GM23248 (cell line): ENCODE data around the gene GPR75. TPM values are rescaled to one million over a fixed set of nuclear protein-coding genes. Genes with fewer than 3 reads are reported as not detected.

Source experiments
- DNase-seq: peaks from one replicate; pipeline ENCODE4 v3.0.0-alpha.2; 2015
- H2AFZ ChIP-seq: fragments of 200-600 bp; sonication (generic); 2 replicates; pipeline ENCODE4 v1.6.1; 2016; ENCODE audit warnings: antibody characterized with exemption
- H3F3A ChIP-seq: fragments of 200-600 bp; sonication (generic); 2 replicates; pipeline ENCODE4 v1.6.1; 2016; ENCODE audit warnings: mild to moderate bottlenecking, antibody characterized with exemption, mixed run types; ENCODE audit not compliant: insufficient read depth
- H3K27ac ChIP-seq: fragments of 200-600 bp; sonication (generic); 2 replicates; pipeline ENCODE4 v1.5.1; 2016; ENCODE audit warnings: mild to moderate bottlenecking
- H3K27me3 ChIP-seq: fragments of 200-600 bp; sonication (generic); replicated peaks from 2 replicates; pipeline ENCODE4 v1.6.1; 2016; ENCODE audit warnings: mild to moderate bottlenecking; ENCODE audit not compliant: insufficient read depth
- H3K36me3 ChIP-seq: fragments of 200-600 bp; sonication (generic); 2 replicates; pipeline ENCODE4 v1.6.1; 2016; ENCODE audit warnings: low read depth, mild to moderate bottlenecking
- H3K4me1 ChIP-seq: fragments of 200-600 bp; sonication (generic); 2 replicates; pipeline ENCODE4 v1.6.1; 2016; ENCODE audit warnings: mild to moderate bottlenecking; ENCODE audit not compliant: insufficient read depth
- H3K4me2 ChIP-seq: fragments of 200-600 bp; sonication (generic); one replicate; pipeline ENCODE4 v1.6.1; 2016; ENCODE audit warnings: mild to moderate bottlenecking; ENCODE audit not compliant: unreplicated experiment
- H3K4me3 ChIP-seq: fragments of 200-600 bp; sonication (generic); 2 replicates; pipeline ENCODE4 v1.5.1; 2016; ENCODE audit warnings: mild to moderate bottlenecking
- H3K79me2 ChIP-seq: fragments of 200-600 bp; sonication (generic); 2 replicates; pipeline ENCODE4 v1.6.1; 2016; ENCODE audit warnings: mild to moderate bottlenecking; ENCODE audit not compliant: insufficient read depth
- H3K9ac ChIP-seq: fragments of 200-600 bp; sonication (generic); 2 replicates; pipeline ENCODE4 v1.6.1; 2016; ENCODE audit warnings: mild to moderate bottlenecking
- H3K9me2 ChIP-seq: fragments of 200-600 bp; sonication (generic); 2 replicates; pipeline ENCODE4 v1.6.1; 2016; ENCODE audit warnings: mixed run types, mild to moderate bottlenecking, moderate library complexity; ENCODE audit not compliant: insufficient read depth
- H3K9me3 ChIP-seq: fragments of 200-600 bp; sonication (generic); one replicate; pipeline ENCODE4 v1.6.1; 2017; ENCODE audit warnings: low read depth
- H4K20me1 ChIP-seq: fragments of 200-600 bp; sonication (generic); 2 replicates; pipeline ENCODE4 v1.6.0; 2016; ENCODE audit not compliant: insufficient read depth
- EZH2 ChIP-seq: fragments of 200-600 bp; sonication (generic); IDR thresholded peaks from 2 replicates; pipeline ENCODE4 v1.6.1; 2018; ENCODE audit warnings: antibody characterized with exemption, mild to moderate bottlenecking; ENCODE audit not compliant: insufficient read depth, poor library complexity, severe bottlenecking
- EZH2phosphoT487 ChIP-seq: fragments of 200-600 bp; sonication (generic); IDR thresholded peaks from 2 replicates; pipeline ENCODE4 v1.6.1; 2018; ENCODE audit warnings: antibody characterized with exemption, moderate library complexity, mild to moderate bottlenecking, low read depth; ENCODE audit not compliant: insufficient read depth
- WGBS, 2 experiments: methylation state at CpG; one replicate each; pipeline ENCODE4 v1.1.6; 2015 to 2017; ENCODE audit warnings: low lambda C conversion rate in 2 of 2, low coverage in 1 of 2; ENCODE audit errors: missing lambda C conversion rate in 2 of 2; 5-methylcytosine and 5-hydroxymethylcytosine counted together
- in situ Hi-C: fragments of 300-500 bp; cut with MboI; formaldehyde crosslinking; loops from 2 replicates; pipeline ENCODE4 v1.15.0; 2020
- polyA plus RNA-seq: library from polyadenylated mRNA; unstranded; fragments of >200 nt; fragmentation: Nextera tagmentation; extraction: Ambion mirVana; gene quantifications from 2 replicates; pipeline ENCODE4 v1.2.1, GENCODE V29; 2016
- total RNA-seq: library from RNA; depleted of rRNA; stranded (reverse); fragments of >200 nt; shearing (Covaris generic); gene quantifications from 2 replicates; pipeline ENCODE4 v1.2.3, GENCODE V29; 2014; rRNA removed

The GPR75 gene
- total RNA-seq (0.43 and 2.1 TPM in 2 replicates), polyA plus RNA-seq (0.16 and 0.23 TPM in 2 replicates)

GRCh38 chr2:53859206-53860181, at the start of gene GPR75:
GPR75 (minus strand) TSS chr2:53859967; CDS start chr2:53854756, 5,211 bp downstream.
- TF ChIP-seq EZH2 (no peak), EZH2phosphoT487 (no peak)
- Histone ChIP-seq H3K4me1 (peaks cover 11% of the 10 kb centered on the region), H3K4me3 (peak within 1 kb of the TSS; percentile 72), H3K9me2 (no peaks in the 10 kb centered on the region), H3K4me2 (peak within 1 kb of the TSS; percentile 88), H3K9ac (peak within 1 kb of the TSS; percentile 58), H2AFZ (peak within 1 kb of the TSS; percentile 58), H3K9me3 (no peaks in the 10 kb centered on the region), H3K27ac (no peak within 1 kb of the TSS), H3K36me3 (peaks cover 5% of the 10 kb centered on the region), H4K20me1 (no peaks in the 10 kb centered on the region; the same call in 1 of the 2 replicates), H3F3A (peaks cover 41% of the 10 kb centered on the region), H3K79me2 (peaks cover 7% of the 10 kb centered on the region; the same call in 1 of the 2 replicates), H3K27me3 (no peaks in the 10 kb centered on the region)
- in situ Hi-C loops = no loop called here
- 21 to 24% methylated on average over 33 to 47 of the region's 72 CpGs for WGBS, 2 experiments
- DNase-seq = peak; percentile 76

GRCh38 chr2:53907582-53907981, 47.8 kb upstream of the GPR75 start:
- in situ Hi-C loops = no loop called here
- Histone ChIP-seq H3K9me2 (no peaks in the 10 kb centered on the region), H3K27me3 (no peaks in the 10 kb centered on the region), H3K79me2 (peaks cover 39% of the 10 kb centered on the region), H4K20me1 (no peaks in the 10 kb centered on the region), H3K9me3 (no peaks in the 10 kb centered on the region), H3K27ac (no peak overlapping the region), H3F3A (no peaks in the 10 kb centered on the region), H3K4me1 (no peaks in the 10 kb centered on the region), H3K4me2 (no peak overlapping the region), H3K9ac (no peak overlapping the region), H3K4me3 (no peak overlapping the region), H2AFZ (no peak overlapping the region), H3K36me3 (peaks cover 57% of the 10 kb centered on the region)
- WGBS, 2 experiments = 50 to 68% methylated on average over 1 of the region's 1 CpG
- TF ChIP-seq EZH2 (no peak), EZH2phosphoT487 (no peak)
- no peak for DNase-seq

DNA sequence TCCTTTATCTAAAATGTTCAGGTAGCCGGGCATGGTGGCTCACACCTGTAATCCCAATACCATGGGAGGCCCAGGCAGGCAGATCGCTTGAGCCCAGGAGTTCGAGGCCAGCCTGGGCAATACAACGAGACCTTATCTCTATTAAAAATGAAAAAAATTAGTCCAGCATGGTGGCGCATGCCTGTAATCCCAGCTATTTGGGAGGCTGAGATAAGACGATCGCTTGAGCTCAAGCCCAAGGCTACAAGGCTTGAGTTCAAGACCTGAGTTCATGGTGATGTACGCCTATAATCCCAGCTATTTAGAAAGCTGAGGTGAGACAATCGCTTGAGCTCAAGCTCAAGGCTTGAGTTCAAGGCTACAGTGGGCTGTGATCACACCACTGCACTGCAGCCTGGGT, 45.6 kb upstream of the GPR75 start:
- H3K36me3 ChIP-seq = peaks cover 72% of the 10 kb centered on the region
- no peak overlapping the region for H2AFZ ChIP-seq
- H4K20me1 ChIP-seq = no peaks in the 10 kb centered on the region
- in situ Hi-C loops = no loop called here
- H3K4me1 ChIP-seq = no peaks in the 10 kb centered on the region
- no peaks in the 10 kb centered on the region for H3K9me3 ChIP-seq
- TF ChIP-seq EZH2phosphoT487 (no peak), EZH2 (no peak)
- no peak overlapping the region for H3K27ac ChIP-seq
- no peaks in the 10 kb centered on the region for H3K27me3 ChIP-seq
- H3K9ac ChIP-seq = no peak overlapping the region
- no peak overlapping the region for H3K4me3 ChIP-seq
- no peak for DNase-seq
- H3F3A ChIP-seq = no peaks in the 10 kb centered on the region
- WGBS, 2 experiments = 97 to 98% methylated on average over 9 of the region's 9 CpGs
- H3K79me2 ChIP-seq = peaks cover 17% of the 10 kb centered on the region
- no peaks in the 10 kb centered on the region for H3K9me2 ChIP-seq
- no peak overlapping the region for H3K4me2 ChIP-seq

DNA sequence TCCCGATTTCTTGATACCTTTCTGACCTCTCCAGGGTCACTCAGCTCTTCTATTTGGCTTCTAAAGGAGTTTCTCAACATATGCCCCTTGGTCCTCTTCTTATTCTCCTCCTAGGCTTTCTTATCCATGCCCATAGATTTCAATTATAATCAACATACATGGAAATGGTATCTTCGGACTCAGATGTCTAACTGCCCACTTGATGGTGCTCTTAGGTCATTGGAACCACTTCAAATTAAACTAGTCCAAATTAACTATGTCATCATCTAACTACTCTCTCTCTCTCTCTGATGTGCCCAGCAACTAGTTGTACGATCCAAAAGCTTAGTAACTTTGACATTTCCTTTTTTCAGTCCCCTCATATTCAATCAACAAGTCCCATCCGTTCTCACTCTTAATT, 43.2 kb upstream of the GPR75 start:
- no peaks in the 10 kb centered on the region for H3K4me1 ChIP-seq
- WGBS, 2 experiments = 70 to 79% methylated on average over 4 of the region's 4 CpGs
- in situ Hi-C loops = no loop called here
- no peaks in the 10 kb centered on the region for H3K9me3 ChIP-seq
- peaks cover 83% of the 10 kb centered on the region for H3K36me3 ChIP-seq
- no peak overlapping the region for H3K4me2 ChIP-seq
- H3K79me2 ChIP-seq = no peaks in the 10 kb centered on the region
- H3F3A ChIP-seq = peaks cover 6% of the 10 kb centered on the region; the same call in 1 of the 2 replicates
- TF ChIP-seq EZH2 (no peak), EZH2phosphoT487 (no peak)
- H3K27ac ChIP-seq = no peak overlapping the region
- DNase-seq = no peak
- no peaks in the 10 kb centered on the region for H3K9me2 ChIP-seq
- H3K9ac ChIP-seq = no peak overlapping the region
- H2AFZ ChIP-seq = no peak overlapping the region
- no peaks in the 10 kb centered on the region for H4K20me1 ChIP-seq
- no peaks in the 10 kb centered on the region for H3K27me3 ChIP-seq
- H3K4me3 ChIP-seq = no peak overlapping the region
